ENCODE measurements around the gene BCL11A. TPM values are rescaled to one million over a fixed set of nuclear protein-coding genes. Genes with fewer than 3 reads are reported as not detected.

Gene BCL11A
- total and polyA plus RNA-seq, 9 donors = 0.81 to 5.7 (median 3.2) TPM; not detected in 1

DNA sequence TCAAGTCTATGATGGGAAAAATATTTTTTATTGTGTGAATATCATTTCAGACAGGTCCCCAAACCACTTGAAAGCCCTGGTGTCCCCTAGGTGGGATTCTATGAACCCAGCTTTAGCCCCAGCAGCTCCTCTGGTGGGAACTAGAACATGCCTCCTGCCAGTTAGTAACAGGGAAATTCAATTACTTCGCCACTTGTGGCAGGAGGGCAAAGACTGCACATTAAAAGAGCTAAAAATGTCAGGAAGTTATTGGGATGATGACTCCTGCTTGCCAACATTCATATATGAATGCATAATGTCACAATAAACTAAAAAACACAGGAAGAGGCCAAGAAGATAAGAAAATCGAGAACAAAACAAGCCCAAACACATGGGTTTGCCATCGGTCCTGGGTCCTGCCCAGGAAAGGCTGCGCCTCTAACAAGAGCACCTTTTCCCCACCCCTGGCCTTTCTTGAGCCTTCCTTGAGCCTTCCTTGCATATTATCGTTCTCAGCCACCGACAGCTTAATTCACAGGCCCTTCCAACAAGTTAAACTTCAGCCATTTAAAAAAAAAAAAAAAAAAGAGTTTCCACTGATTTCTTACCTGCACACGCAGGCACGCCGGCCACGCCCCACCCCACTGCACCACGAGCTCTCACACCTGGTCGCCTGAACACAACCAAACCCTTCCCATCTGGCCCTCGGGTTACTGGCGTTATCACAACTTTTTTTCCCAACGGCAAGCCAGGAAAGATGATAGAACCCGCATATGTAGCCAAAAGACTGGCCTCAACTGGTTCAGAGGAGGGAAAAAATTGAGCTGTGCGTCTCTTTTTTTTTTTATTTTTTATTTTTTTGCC lies 23.4 kb downstream of the BCL11A start:
- intact Hi-C loops (cut with DNase I) = no loop called here

GRCh38 chr2:60529136-60529784 lies 24.2 kb downstream of the BCL11A start:
- intact Hi-C loops (cut with DNase I) = no loop called here
- Histone ChIP-seq H3K9me3 (no peaks in the 10 kb centered on the region), H3K4me1 (ENCODE audit: insufficient read depth) (no peaks in the 10 kb centered on the region), H3K27ac (no peak overlapping the region), H3K27me3 (no peaks in the 10 kb centered on the region), H3K36me3 (no peaks in the 10 kb centered on the region), H3K4me3 (no peak overlapping the region)
- TF ChIP-seq EP300 (IDR thresholded peaks at IDR 0.05) (no peak), CTCF (IDR thresholded peaks at IDR 0.05) (no peak), POLR2A (IDR thresholded peaks at IDR 0.05) (no peak)
- no peak for DNase-seq
- 90 to 91% (median 91%) methylated on average over 8 of the region's 8 CpGs for WGBS, 3 donors

More for the DNA sequence above, 23.4 kb downstream of the BCL11A start:
- no peaks in the 10 kb centered on the region for H3K9me3 ChIP-seq
- no peaks in the 10 kb centered on the region for H3K4me1 ChIP-seq (ENCODE audit: insufficient read depth)
- no peak overlapping the region for H3K27ac ChIP-seq
- no peaks in the 10 kb centered on the region for H3K27me3 ChIP-seq
- TF ChIP-seq EP300 (IDR thresholded peaks at IDR 0.05) = no peak
- TF ChIP-seq CTCF (IDR thresholded peaks at IDR 0.05) = no peak
- TF ChIP-seq POLR2A (IDR thresholded peaks at IDR 0.05) = no peak
- 58 to 64% (median 60%) methylated on average over 17 of the region's 17 CpGs for WGBS, 3 donors
- no peak for DNase-seq
- no peak overlapping the region for H3K4me3 ChIP-seq
- H3K36me3 ChIP-seq = no peaks in the 10 kb centered on the region

DNA sequence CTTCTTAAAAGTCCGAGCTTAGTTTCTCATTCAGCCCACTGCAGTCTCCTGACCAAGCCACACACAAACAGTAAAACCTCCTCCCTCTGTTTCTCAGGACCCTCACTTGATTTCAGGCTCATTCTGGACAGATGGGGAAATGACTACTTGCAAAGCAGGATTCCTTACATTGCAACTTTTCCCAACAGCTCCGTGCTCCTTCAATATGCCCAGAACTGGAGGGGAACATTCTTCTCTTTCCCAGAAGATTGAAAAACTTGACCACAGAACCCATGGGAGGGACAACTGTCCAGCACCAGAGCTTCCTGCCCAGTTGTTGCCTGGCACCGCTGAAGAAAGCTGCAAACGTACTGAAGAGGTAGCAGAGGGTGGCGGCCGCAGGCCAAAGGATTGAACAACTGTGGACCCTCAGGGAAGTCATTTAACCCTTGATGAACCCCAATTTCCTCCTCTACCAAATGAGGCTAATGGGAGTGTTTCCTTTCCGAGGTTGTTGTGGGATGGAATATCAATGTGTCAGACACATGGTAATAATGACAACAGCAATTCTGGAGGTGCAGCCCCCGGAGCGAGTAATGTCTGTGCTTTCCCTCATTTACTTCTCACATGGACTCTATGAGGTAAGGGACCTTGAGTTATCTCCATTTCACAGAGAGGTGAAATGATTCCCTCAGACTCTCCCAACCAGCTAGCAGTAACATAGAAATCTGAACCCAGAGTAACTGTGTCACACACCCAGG lies 25.0 kb downstream of the BCL11A start:
- WGBS, 3 donors = 86 to 92% (median 87%) methylated on average over 9 of the region's 9 CpGs
- Histone ChIP-seq H3K9me3 (no peaks in the 10 kb centered on the region), H3K27ac (no peak overlapping the region), H3K36me3 (no peaks in the 10 kb centered on the region), H3K4me1 (ENCODE audit: insufficient read depth) (no peaks in the 10 kb centered on the region), H3K27me3 (no peaks in the 10 kb centered on the region), H3K4me3 (no peak overlapping the region)
- no peak for DNase-seq
- TF ChIP-seq POLR2A (IDR thresholded peaks at IDR 0.05) (no peak), EP300 (IDR thresholded peaks at IDR 0.05) (no peak), CTCF (IDR thresholded peaks at IDR 0.05) (no peak)
- intact Hi-C loops (cut with DNase I) = no loop called here

DNA sequence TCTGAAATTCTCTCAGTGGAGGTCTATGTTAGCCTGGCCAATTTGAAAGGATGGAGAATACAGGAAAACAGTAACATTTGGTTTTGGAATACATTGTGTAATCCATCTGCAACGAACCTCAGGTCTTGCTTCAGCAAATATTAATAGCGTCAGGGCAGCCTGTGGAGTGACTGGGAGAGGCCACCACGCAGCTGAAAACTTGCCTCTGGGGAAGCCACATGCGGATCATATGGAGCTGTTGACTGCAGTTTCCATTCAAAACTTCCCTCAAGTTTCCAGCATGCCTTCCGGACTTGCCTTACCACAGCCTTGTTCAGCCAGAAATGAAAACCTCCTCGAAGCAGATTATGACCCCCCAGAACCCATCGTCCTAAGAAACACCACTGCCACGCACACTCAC lies 25.7 kb downstream of the BCL11A start:
- TF ChIP-seq POLR2A (IDR thresholded peaks at IDR 0.05) = no peak
- no peak for TF ChIP-seq EP300 (IDR thresholded peaks at IDR 0.05)
- no peak for TF ChIP-seq CTCF (IDR thresholded peaks at IDR 0.05)
- Histone ChIP-seq H3K4me3 (no peak overlapping the region), H3K36me3 (no peaks in the 10 kb centered on the region), H3K4me1 (ENCODE audit: insufficient read depth) (no peaks in the 10 kb centered on the region), H3K9me3 (no peaks in the 10 kb centered on the region), H3K27me3 (no peaks in the 10 kb centered on the region), H3K27ac (no peak overlapping the region)
- no peak for DNase-seq
- intact Hi-C loops (cut with DNase I) = no loop called here
- 90 to 93% (median 91%) methylated on average over 8 of the region's 8 CpGs for WGBS, 3 donors
